ENCODE measurements around the gene G2E3.
"Not testable (repeated sequence)": the region's sequence is repeated elsewhere in the genome, so short reads cannot be mapped to it uniquely, and the experiment has no call there.

Gene G2E3

DNA sequence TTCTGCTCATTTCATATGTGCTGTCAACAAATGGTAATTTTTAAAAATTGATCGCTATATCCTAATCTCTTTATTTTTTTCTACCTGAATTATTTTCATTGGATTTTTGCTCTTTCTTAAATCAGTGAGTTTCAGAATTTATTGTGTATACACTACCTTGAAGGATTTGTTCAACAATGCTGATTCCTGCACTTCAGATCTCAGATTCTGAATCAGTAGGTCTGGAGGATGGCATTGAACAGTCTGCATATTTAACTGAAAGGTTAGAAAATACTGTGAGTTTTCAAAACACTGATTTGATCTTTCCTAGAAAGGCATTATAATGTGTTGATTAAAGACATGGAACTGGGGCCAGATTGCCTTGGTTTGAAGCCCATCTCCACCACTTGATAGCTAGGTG, 1.6 kb downstream of the G2E3 start:
- DNase-seq, result no peak

DNA sequence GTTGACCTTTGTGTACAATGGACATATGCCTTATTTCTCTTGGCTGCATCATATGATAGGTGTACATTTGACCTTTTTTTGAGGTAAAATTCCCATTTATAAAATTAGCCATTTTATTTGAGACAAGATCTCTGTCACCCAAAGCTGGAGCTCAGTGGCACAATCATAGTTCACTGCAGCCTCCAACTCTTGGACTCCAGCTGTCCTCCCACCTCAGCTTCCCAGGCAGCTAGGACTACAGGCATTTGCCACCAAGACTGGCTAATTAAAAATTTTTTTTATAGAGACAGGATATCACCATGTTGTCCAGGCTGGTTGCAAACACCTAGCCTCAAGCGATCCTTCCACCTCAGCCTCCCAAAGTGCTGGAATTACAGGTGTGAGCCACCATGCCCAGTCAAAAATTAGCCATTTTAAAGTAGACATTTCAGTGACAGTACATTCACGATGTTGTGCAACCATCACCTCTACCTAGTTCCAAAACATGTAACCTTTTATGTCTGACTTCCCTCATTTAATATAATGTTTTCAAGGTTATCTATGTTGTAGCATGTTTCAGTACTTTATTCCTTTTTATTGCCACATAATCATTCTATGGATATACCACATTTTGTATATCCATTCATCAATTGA, 5.4 kb downstream of the G2E3 start:
- no peak for DNase-seq

DNA sequence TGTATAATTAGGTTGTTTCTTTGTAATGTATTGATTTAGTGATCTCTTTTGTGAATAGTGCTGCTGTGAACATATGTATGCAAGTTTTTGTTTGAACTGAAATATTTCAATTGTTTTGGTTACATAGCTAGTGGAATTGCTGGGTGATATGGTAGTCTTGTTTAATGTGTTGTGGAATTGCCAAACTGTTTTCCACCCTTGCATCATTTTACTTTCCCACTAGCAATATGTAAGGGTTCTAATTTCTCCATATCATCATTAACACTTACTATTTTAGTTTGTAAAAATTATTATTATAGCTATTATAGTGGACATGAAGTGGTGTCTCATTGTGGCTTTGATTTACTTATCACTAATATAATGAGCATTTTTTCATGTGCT, 5.9 kb downstream of the G2E3 start:
- DNase-seq, result no peak

DNA sequence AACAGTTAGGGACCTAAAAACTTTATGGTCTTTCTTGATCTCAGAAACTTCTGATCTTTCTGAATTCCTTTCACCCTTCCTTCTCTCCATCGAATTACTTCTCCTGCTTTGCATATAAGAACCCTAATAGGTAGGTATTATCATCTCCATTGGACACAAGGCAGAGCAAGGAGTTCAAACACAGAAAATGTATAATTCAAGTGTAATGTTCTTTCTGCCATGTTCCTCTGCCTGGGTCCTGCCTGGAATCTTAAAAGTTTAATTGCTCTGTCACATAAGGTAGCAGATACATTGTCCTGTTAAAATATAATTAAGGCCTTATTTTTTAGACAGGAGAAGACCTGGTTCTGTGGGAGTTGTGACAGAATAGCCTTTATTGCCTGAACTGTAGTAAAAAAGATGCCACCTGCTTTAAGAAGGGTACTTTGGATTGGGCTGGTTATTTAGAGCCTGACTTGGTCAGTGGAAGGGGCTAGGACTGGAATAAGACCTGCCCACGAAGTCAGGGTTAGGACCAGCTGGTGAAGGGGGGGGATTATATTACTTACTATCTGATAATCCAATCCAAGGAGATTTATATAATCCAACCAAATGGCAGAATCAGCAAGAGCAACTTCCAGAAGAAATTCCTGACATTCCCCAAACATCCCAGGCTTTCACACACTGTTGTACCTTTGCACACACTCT, 10.4 kb downstream of the G2E3 start:
- DNase-seq, result no peak

DNA sequence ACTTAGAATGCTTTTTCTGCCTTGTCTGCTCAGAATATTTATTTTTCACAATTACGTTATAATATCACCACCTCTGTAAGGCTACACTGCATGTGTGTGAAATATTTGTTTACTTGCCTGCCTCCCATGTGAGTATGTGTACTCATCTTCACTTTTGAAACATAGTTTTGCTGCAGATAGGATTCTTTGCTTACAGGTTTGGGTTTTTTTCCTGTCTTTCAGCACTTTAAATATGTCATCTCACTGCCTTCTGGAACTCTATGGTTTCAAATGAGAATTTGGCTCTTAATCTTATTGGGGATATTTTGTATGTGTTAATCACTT, 10.9 kb downstream of the G2E3 start:
- DNase-seq, result no peak

DNA sequence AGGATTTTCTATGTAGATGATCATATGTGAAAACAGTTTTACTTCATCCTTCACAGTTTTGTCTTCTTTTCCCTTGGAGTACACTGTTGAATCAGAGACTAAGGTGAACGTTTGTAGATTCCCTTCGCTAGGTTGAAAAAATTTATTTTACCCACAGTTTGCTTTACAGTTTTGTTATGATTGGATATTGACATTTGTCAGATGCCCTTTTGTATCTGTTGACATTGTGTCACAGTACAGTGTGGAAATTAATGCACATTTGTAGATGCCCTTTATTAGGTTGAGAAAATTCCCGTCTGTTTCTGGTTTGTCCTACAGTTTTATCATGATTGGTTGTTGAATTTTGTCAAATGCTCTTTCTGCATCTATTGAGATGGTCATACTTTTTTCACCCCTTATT, 13.3 kb downstream of the G2E3 start:
- DNase-seq, result no peak

DNA sequence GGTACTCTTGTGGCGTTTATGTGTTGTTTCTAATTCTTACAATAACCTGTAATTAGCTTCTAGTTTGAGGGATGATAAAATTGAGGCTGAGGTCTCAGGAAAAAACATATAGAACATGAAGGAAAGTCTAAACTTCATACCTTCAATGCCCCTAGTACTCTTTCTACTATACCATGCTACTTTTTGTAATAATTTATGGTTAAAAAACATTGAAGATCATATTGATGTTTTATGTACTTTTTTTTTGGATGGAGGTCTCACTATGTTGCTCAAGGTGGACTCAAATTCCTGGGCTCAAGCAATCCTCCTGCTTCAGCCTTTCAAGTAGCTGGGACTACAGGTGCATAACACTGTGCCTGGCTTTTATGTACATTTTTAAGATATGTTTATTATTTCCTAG, 13.8 kb downstream of the G2E3 start:
- DNase-seq, result no peak

DNA sequence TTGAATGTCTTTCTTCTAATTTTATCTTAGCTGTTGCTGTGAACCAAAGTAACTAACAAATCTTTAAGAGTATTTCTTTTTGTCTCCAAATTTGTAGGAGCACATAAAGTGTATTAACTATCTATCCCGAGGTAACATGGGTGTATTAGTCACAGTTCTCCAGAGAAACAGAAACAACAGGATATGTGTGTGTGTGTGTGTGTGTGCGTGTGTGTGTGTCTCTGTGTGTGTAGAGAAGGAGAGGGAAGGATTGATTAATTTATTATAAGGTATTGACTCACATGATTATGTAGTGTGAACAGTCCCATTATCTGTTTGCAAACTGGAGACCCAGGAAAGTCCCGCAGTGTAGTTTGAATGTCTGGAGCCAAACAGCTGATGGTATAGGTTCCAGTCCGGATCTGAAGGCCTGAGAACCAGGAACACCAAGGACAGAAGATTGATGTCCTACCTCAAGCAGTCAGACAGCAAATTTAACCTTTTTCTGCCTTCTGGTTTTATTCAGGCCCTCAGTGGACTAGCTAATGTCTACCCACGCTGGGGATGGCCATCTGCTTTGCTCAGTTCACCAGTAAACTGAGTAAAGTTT, 14.4 kb downstream of the G2E3 start:
- DNase-seq, result no peak

DNA sequence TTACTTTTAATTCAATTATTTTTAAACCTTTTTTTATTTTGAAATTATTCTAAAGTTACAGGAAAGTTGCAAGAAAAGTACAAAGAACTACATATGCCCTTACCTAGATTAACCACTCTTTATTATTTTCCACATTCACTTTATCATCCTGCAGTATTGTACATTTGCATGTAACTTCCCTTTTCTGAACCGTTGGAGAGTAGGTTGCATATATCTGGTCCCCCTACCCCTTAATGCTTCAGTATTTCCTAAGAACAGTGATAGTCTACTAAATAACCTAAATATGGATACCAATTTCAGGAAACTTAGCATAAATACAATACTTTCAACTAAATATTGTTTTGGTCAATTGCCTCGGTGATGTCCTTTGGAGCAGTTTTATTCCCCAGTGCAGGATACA, 15.0 kb downstream of the G2E3 start:
- DNase-seq, result no peak

DNA sequence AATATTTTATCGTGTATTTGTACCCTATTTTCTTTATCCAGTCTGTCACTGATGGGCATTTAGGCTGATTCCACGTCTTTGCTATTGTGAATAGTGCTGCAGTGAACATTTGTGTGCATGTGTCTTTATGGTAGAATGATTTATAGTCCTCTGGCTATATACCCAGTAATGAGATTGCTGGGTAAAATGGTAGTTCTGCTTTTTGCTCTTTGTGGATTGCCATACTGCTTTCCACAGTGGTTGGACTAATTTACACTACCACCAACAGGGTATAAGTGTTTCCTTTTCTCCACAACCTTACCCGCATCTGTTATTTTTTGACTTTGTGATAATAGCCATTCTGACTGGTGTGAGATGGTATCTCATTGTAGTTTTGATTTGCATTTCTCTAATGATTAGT, 15.8 kb downstream of the G2E3 start:
- not testable (repeated sequence) for DNase-seq

DNA sequence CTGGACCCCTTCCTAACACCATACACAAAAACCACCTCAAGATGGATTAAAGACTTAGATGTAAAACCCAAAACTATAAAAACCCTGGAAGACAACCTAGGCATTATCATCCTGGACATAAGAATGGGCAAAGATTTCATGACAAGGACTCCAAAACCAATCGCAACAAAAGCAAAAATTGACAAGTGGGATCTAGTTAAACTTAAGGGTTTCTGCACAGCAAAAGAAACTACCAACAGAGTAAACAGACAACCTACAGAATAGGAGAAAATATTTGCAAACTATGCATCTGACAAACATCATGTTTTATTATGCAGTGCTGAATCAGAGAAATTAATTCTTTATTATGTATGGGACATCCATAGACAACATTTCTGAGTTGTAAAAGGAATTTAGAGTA, 17.4 kb downstream of the G2E3 start:
- not testable (repeated sequence) for DNase-seq

DNA sequence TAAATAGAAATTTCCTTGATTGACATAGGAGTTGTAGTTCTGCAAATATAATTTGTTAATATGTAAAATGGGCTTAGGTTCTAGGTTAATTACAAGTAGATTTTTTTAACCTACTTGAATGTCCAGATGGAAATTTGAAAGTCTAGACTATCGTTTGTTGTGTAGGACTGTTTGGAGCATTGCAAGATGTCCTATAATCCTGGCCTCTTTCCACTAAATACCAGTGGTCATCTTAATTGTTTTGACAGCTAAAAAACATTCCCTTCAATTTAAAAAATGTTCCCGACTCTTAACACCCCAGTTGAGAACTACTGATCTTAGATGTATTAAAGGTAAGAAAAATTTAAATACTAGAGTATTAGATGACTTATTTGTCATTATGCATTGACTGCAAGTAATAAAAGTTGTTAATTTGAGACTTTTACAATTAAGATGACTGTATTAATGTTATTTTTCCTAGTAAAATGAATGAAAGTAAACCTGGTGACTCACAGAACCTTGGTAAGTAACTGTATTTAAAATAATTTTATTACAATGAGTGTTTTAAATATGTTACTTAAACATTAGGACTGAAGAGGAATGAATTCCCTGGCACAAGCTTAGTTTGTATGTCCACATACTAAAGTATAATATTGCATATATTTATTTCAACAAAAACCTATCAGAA, 21.8 kb downstream of the G2E3 start:
- no peak for DNase-seq

DNA sequence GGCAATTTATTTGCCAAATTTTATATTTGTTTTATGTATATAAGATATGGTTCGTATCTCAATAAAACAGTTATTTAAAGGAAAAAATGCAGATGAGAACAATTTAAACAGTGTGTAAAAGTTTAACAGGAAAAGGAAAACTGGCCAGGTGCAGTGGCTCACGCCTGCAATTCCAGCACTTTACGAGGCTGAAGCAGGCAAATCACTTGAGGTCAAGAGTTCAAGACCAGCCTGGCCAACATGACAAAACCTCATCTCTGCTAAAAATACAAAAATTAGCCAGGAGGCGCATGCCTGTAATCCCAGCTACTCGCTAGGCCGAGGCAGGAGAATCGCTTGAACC, 22.3 kb downstream of the G2E3 start:
- DNase-seq, result no peak

DNA sequence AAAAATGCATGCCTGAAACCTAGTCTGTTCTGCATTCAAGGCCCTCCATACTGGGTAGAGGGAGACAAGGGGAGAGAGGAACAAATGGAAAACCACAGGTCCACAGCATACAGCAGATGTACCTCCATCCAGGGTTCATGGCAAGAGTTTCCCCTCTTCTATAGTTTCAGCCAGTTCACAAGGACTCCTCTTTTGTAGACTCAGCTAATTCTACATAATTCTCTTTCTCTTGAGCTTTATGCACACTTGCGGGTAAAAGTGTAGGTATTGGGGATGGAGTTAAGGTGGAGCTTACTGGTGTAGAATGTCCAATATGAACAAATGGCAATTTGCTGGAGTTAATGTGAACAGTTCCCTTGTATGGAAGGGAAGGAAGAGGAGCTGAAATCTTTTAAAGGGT, 23.4 kb downstream of the G2E3 start:
- DNase-seq, result no peak

DNA sequence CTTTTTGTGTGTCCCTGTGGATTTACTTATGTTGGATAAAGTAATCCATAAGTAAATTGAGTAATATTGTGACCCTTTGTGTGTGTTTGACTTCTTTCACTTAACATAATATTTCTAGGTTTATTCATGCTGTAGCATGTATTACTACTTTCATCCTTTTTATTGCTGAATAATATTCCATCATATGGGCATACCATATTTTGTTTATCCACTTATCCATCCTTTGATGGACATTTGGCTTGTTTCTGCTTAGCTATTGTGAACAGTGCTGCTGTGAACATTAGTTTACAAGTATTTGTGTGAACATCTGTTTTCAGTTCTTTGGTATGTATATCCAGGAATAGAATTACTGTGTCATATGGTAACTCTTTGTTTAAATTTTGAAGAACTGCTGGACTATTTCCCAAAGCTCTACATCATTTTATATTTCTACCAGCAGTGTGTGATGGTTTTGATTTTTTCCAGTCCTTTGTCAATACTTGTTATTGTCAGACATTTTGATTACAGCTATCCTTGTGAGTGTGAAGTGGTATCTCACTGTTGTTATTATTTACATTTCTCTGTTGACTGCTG, 25.2 kb downstream of the G2E3 start:
- no peak for DNase-seq

DNA sequence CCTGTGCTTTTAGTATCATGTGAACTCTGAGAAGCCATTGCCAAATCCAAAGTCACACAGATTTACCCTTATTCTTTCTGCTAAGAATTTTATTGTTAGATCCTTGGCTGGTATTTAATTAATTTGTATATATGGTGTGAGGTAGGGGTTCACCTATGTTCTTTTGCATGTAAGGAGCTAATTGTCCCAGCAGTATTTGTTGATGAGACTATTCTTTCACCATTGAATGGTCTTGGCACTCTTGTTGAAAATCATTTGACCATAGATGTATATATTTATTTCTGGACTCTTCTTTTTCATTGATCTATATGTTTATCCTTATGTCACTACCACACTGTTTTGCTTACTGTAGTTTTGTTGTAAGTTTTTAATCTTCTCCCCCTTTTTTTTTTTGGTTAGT, 26.2 kb downstream of the G2E3 start:
- DNase-seq, result no peak

DNA sequence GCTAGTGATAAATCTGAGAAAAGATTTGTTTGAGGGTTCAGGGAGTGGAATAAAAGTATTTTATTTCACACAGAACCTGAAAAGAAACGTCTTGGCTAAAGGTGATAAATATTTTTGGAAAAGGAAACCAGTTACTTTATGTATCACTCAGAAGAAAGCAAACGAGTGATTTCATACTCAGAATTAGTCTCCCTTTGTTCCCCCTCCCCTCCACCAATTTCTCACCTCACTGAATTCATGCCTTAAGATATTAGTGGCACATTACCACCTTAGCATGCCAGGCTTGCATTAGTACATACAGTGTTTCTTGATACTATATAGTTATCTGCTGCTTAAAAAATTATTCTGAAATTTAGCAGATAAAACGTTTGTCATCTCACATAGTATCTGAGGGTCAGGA, 28.2 kb downstream of the G2E3 start:
- no peak for DNase-seq

DNA sequence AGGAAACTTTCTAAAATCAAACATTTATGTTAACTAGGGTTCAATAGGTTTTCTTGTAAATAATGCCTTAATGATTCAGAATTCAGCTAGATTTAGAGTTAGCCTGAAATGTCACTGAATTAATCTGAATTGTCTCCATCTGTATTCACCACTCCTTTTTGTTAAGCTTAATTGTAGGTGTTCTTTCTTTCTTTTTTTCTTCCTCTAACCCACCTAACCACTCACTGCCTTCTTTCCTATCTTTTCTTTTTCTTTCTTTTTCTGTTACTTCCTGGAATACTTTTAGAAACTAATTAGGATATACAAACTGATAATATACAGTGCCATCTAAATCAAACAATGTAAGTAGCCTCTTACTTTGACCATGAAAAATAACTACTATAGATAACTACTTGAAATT, 29.9 kb downstream of the G2E3 start:
- DNase-seq, result no peak

DNA sequence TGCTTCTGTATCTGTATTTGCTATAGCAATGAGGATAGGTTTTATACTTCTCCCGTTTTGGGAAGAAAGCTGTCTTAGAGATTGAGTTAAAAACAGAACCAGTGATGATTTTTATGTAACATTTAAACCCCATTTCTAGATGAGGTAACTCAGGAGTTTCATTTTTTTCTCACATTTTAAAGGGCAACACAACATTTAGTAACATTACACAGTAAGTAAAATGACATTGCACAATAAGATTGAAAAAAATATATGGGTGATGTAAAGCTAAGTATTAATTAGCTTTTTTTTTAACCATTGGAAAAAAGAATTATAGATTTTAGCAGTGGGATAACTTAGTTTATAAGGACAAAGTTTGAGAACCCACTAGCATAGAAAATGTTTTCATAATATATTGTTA, 38.0 kb downstream of the G2E3 start:
- no peak for DNase-seq

DNA sequence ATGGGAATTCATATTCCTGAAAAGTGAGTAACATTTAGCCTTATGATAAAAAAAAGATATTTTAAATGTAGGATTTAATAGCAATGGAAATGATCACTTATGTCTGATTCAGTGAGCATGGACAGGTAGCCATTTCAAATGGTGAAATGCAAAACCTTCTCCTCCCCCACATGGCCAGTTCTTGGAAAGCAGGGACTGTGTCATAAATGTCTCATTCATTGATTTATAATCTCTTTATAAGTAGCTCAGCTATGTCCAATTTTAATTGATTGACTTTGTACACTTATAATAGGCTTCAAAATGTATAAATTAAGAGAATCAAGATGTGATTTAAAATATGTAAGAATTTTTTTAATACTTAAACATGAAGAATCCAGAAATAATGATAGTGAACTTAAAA, 38.5 kb downstream of the G2E3 start:
- no peak for DNase-seq

DNA sequence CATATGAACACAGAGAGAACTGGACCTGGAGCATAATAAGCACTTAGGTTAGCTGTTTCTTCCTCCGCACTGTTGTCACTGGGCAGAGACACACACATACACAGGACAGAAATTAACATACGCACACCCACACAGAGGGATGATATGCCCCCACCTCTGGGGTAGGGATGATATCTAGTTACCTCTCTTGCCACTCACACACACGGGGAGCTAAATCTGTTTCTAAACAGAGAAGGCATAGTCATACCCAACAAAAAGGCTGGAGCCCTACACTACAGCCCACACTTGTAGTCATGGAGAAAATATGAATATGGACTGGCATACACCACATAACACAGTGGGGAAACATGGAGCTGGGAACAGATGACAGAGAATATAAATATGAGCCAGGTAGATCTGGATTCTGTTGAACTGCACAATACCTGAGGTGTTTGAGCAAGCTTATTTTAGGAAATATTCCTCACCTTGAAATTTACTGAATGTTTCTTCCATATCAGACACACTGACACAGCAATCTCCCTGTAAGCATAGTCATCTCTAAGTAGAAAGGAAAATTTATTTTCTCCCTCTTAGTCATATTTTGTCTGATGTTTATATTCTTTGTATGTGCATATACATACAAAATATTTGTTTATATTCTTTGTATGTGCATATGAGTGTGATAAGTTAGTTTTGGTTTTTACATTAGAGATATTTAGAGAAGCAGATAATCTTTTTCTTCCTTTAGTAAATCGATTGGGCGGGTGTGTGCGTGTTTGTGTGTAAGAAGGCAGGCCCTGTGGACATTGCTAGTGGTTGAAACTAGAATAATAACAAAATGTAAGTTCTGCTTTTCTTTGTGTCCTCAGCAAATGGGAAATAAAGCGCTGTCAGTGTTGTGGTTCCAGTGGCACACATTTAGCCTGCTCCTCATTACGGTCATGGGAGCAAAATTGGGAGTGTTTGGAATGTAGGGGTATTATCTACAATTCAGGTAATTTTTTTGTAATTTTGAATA, 42.3 kb downstream of the G2E3 start:
- no peak for DNase-seq

DNA sequence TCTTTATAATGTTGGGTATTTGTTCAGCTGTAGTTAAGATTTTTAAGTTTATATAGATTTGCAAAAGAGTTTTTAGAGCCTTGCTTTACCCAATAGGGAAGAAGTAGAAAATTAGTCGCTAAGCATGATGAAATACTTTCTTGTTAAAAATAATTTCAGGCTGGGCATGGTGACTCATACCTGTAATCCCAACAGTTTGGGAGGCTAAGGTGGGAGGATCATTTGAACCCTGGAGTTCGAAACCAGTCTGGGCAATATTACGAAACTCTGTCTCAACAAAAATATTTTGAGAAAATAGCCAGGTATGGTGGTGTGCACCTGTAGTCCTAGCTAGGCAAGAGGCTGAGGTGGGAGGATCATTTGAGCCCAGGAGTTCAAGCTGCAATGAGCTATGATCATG, 44.4 kb downstream of the G2E3 start:
- DNase-seq, result no peak

DNA sequence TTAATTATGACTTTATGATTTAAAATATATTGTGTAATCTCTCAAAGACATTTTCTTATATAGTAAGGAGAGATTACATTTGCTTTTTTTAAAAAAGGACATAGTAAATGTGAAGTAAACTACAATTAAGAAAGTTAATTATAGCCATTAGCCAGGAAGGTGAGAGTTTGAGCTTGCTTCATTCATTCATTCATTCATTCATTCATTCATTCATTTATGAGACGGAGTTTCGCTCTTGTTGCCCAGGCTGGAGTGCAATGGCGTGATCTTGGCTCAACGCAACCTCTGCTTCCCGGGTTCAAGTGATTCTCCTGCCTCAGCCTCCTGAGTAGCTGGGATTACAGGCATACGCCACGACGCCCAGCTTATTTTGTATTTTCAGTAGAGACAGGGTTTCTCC, 45.7 kb downstream of the G2E3 start:
- DNase-seq, result not testable (repeated sequence)
